Neural progenitor cell (in vitro differentiated cells): ENCODE results near the gene LMNB1. TPM values are rescaled to one million over a fixed set of nuclear protein-coding genes. Genes with fewer than 3 reads are reported as not detected.
"Not testable (repeated sequence)": the region's sequence is repeated elsewhere in the genome, so short reads cannot be mapped to it uniquely, and the experiment has no call there.

Source experiments
- DNase-seq: peaks from one replicate; pipeline ENCODE4 v3.0.0-alpha.2; 2016; ENCODE audit warnings: low spot score
- H2AFZ ChIP-seq: fragments of 200-600 bp; sonication (generic); replicated peaks from 2 replicates; pipeline ENCODE4 v1.6.1; 2016; ENCODE audit warnings: antibody characterized with exemption
- H3F3A ChIP-seq: fragments of 200-600 bp; sonication (generic); 2 replicates; pipeline ENCODE4 v1.6.1; 2016; ENCODE audit warnings: antibody characterized with exemption, low read depth
- H3K27ac ChIP-seq: fragments of 200-600 bp; sonication (generic); 2 replicates; pipeline ENCODE4 v1.5.1; 2016; ENCODE audit warnings: mild to moderate bottlenecking
- H3K27me3 ChIP-seq: fragments of 200-600 bp; sonication (generic); 2 replicates; pipeline ENCODE4 v1.6.1; 2016; ENCODE audit warnings: mild to moderate bottlenecking, moderate library complexity
- H3K36me3 ChIP-seq: fragments of 200-600 bp; sonication (generic); 2 replicates; pipeline ENCODE4 v1.5.1; 2016
- H3K4me1 ChIP-seq: fragments of 200-600 bp; sonication (generic); 2 replicates; pipeline ENCODE4 v1.6.1; 2016; ENCODE audit warnings: mixed run types
- H3K4me2 ChIP-seq: fragments of 200-600 bp; sonication (generic); 2 replicates; pipeline ENCODE4 v1.6.1; 2016
- H3K4me3 ChIP-seq: fragments of 200-600 bp; sonication (generic); 2 replicates; pipeline ENCODE4 v1.5.1; 2016
- H3K79me2 ChIP-seq: fragments of 200-600 bp; sonication (generic); 2 replicates; pipeline ENCODE4 v1.6.1; 2016; ENCODE audit warnings: low read depth
- H3K9ac ChIP-seq: fragments of 200-600 bp; sonication (generic); 2 replicates; pipeline ENCODE4 v1.6.1; 2016
- H3K9me3 ChIP-seq: fragments of 200-600 bp; sonication (generic); 2 replicates; pipeline ENCODE4 v1.5.1; 2016; ENCODE audit warnings: low read depth
- H4K20me1 ChIP-seq: fragments of 200-600 bp; sonication (generic); 2 replicates; pipeline ENCODE4 v1.6.1; 2016; ENCODE audit warnings: low read depth
- H3K27ac Mint-ChIP-seq: 3 replicates; pipeline ENCODE4 v1.8.0; 2021; ENCODE audit warnings: mixed read lengths
- H3K27me3 Mint-ChIP-seq: 2 replicates; pipeline ENCODE4 v1.8.0; 2022; ENCODE audit warnings: low read depth, mild to moderate bottlenecking, inconsistent platforms, moderate library complexity, mixed read lengths; ENCODE audit not compliant: insufficient read depth
- H3K36me3 Mint-ChIP-seq: 3 replicates; pipeline ENCODE4 v1.8.0; 2021; ENCODE audit warnings: mixed read lengths
- H3K4me1 Mint-ChIP-seq: 3 replicates; pipeline ENCODE4 v1.8.0; 2021; ENCODE audit warnings: mixed read lengths
- H3K4me3 Mint-ChIP-seq: 3 replicates; pipeline ENCODE4 v1.8.0; 2021; ENCODE audit warnings: mild to moderate bottlenecking, moderate library complexity, mixed read lengths
- H3K9me3 Mint-ChIP-seq: 3 replicates; pipeline ENCODE4 v1.8.0; 2020; ENCODE audit warnings: mixed read lengths
- CTCF ChIP-seq: fragments of 200-600 bp; sonication (generic); IDR thresholded peaks from 2 replicates; pipeline ENCODE4 v1.5.1; 2017; ENCODE audit warnings: antibody characterized with exemption, mild to moderate bottlenecking
- EZH2 ChIP-seq: fragments of 200-600 bp; sonication (generic); IDR thresholded peaks from 2 replicates; pipeline ENCODE4 v1.6.1; 2017; ENCODE audit warnings: antibody characterized with exemption, mild to moderate bottlenecking, moderate library complexity
- EZH2phosphoT487 ChIP-seq: fragments of 200-600 bp; sonication (generic); IDR thresholded peaks from 2 replicates; pipeline ENCODE4 v1.6.1; 2017; ENCODE audit warnings: antibody characterized with exemption
- total RNA-seq: library from RNA; depleted of rRNA; stranded (reverse); fragments of >200 nt; gene quantifications from 2 replicates; pipeline ENCODE4 v1.2.3, GENCODE V29; 2015; ENCODE audit warnings: low replicate concordance

The LMNB1 gene
- total RNA-seq = 197 and 245 TPM in 2 replicates

DNA sequence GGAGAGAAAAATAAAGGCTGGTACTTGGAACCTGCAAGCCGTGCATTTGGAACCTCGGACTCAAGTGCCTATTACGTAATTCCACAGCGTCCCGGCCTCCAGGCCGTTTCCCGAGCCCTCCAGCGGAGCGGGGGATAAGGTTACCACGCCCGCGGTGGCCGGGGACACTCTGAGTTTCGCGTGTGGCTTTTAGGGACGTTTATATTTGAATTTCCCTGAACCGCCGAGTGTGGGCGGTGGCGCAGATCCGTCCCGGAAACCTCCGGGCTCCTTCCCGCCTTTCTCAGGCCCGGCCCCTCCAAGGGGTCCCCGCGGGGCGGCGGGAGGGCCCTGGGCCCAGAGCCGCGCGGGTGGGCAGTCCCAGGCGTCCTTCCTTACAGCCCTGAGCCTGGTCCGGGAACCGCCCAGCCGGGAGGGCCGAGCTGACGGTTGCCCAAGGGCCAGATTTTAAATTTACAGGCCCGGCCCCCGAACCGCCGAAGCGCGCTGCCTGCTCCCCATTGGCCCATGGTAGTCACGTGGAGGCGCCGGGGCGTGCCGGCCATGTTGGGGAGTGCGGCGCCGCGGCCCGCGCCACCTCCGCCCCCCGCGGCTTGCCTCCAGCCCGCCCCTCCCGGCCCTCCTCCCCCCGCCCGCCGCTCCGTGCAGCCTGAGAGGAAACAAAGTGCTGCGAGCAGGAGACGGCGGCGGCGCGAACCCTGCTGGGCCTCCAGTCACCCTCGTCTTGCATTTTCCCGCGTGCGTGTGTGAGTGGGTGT lies at the start of gene LMNB1:
LMNB1 (plus strand) TSS at position 638 of the 758 bp plus-strand sequence. CDS start 373 bp downstream, outside the sequence.
- Mint-ChIP-seq H3K9me3 (peaks cover 8% of the 10 kb centered on the region), H3K36me3 (peaks cover 26% of the 10 kb centered on the region), H3K4me3 (peak within 1 kb of the TSS; percentile 98), H3K27me3 (peaks cover 12% of the 10 kb centered on the region), H3K27ac (peak within 1 kb of the TSS; percentile 99), H3K4me1 (peaks cover 23% of the 10 kb centered on the region)
- Histone ChIP-seq H3K36me3 (no peaks in the 10 kb centered on the region), H3K4me1 (peaks cover 11% of the 10 kb centered on the region), H3K4me3 (peak within 1 kb of the TSS; percentile 66), H3K79me2 (peaks cover 55% of the 10 kb centered on the region), H3K4me2 (peak within 1 kb of the TSS; percentile 88), H4K20me1 (peaks cover 33% of the 10 kb centered on the region), H3F3A (peaks cover 36% of the 10 kb centered on the region), H2AFZ (peak within 1 kb of the TSS; percentile 28), H3K9ac (peak within 1 kb of the TSS; percentile 75), H3K9me3 (no peaks in the 10 kb centered on the region), H3K27me3 (no peaks in the 10 kb centered on the region), H3K27ac (peak within 1 kb of the TSS; percentile 93)
- DNase-seq = peak; percentile 98
- TF ChIP-seq EZH2phosphoT487 = no peak
- TF ChIP-seq EZH2 = peak; percentile 15

- TF ChIP-seq EZH2 = no peak
- TF ChIP-seq CTCF = no peak
- TF ChIP-seq EZH2phosphoT487 = no peak
- Histone ChIP-seq H3K27me3 (no peaks in the 10 kb centered on the region), H2AFZ (no peak overlapping the region), H4K20me1 (no peaks in the 10 kb centered on the region), H3F3A (peaks cover 5% of the 10 kb centered on the region), H3K27ac (no peak overlapping the region), H3K4me1 (no peaks in the 10 kb centered on the region), H3K36me3 (no peaks in the 10 kb centered on the region), H3K9ac (no peak overlapping the region), H3K9me3 (no peaks in the 10 kb centered on the region), H3K4me2 (no peak overlapping the region), H3K4me3 (no peak overlapping the region), H3K79me2 (no peaks in the 10 kb centered on the region)
- Mint-ChIP-seq H3K27ac (no peak overlapping the region), H3K9me3 (no peaks in the 10 kb centered on the region), H3K36me3 (no peaks in the 10 kb centered on the region), H3K27me3 (no peaks in the 10 kb centered on the region), H3K4me3 (no peak overlapping the region), H3K4me1 (no peaks in the 10 kb centered on the region)
- DNase-seq = no peak
Measured at GRCh38 chr5:126732716-126733115, 44.2 kb upstream of the LMNB1 start.

- H3F3A ChIP-seq, H3K4me1 Mint-ChIP-seq, H3K9me3 Mint-ChIP-seq, H3K27me3 Mint-ChIP-seq, H3K79me2 ChIP-seq, H3K4me3 Mint-ChIP-seq, H3K27me3 ChIP-seq, H3K9me3 ChIP-seq, H3K27ac Mint-ChIP-seq, H3K36me3 Mint-ChIP-seq, H3K9ac ChIP-seq, H3K4me3 ChIP-seq, H3K4me2 ChIP-seq, H4K20me1 ChIP-seq, H2AFZ ChIP-seq, H3K36me3 ChIP-seq, DNase-seq, H3K27ac ChIP-seq, H3K4me1 ChIP-seq: not testable (repeated sequence)
Measured at GRCh38 chr5:126734573-126734972, 42.4 kb upstream of the LMNB1 start.

GRCh38 chr5:126736141-126736540 lies 40.8 kb upstream of the LMNB1 start:
- Histone ChIP-seq H3K36me3 (no peaks in the 10 kb centered on the region), H3K4me2 (no peak overlapping the region), H3K4me3 (no peak overlapping the region), H3K27ac (no peak overlapping the region), H3F3A (peaks cover 5% of the 10 kb centered on the region), H3K27me3 (no peaks in the 10 kb centered on the region), H4K20me1 (no peaks in the 10 kb centered on the region), H3K4me1 (no peaks in the 10 kb centered on the region), H2AFZ (no peak overlapping the region), H3K79me2 (no peaks in the 10 kb centered on the region), H3K9me3 (no peaks in the 10 kb centered on the region), H3K9ac (no peak overlapping the region)
- H3K27ac Mint-ChIP-seq = no peak overlapping the region
- DNase-seq = no peak
- no peak overlapping the region for H3K4me3 Mint-ChIP-seq
- TF ChIP-seq CTCF = no peak
- no peak for TF ChIP-seq EZH2phosphoT487
- no peaks in the 10 kb centered on the region for H3K4me1 Mint-ChIP-seq
- H3K9me3 Mint-ChIP-seq = no peaks in the 10 kb centered on the region
- no peaks in the 10 kb centered on the region for H3K36me3 Mint-ChIP-seq
- H3K27me3 Mint-ChIP-seq = no peaks in the 10 kb centered on the region
